GM10248 (cell line): ENCODE results near the gene PPP2R3C.
"Not testable (repeated sequence)": the region's sequence is repeated elsewhere in the genome, so short reads cannot be mapped to it uniquely, and the experiment has no call there.

Experiments
- CTCF ChIA-PET: fragments of 300-600 bp; sonication (Branson Sonifier 250); formaldehyde crosslinking; extraction: SDS; loops from one replicate; lab custom pipeline; 2021; ENCODE audit warnings: antibody characterized with exemption; lab: Yijun Ruan, JAX
- POLR2A ChIA-PET: fragments of 350-650 bp; sonication (Branson Sonifier 250); formaldehyde crosslinking; extraction: SDS; loops from one replicate; lab custom pipeline; 2020; ENCODE audit warnings: antibody characterized with exemption; lab: Yijun Ruan, JAX
- DNase-seq: peaks from one replicate; pipeline ENCODE4 v3.0.0; 2012; ENCODE audit errors: extremely low spot score
- TF ChIP-seq, protein P1 (sequence below): IDR thresholded peaks from 2 replicates; pipeline ENCODE4 v1.5.1; 2012; ENCODE audit warnings: mild to moderate bottlenecking, low read depth; ENCODE audit errors: extremely low read depth, missing control alignments, control extremely low read depth

Gene PPP2R3C

DNA sequence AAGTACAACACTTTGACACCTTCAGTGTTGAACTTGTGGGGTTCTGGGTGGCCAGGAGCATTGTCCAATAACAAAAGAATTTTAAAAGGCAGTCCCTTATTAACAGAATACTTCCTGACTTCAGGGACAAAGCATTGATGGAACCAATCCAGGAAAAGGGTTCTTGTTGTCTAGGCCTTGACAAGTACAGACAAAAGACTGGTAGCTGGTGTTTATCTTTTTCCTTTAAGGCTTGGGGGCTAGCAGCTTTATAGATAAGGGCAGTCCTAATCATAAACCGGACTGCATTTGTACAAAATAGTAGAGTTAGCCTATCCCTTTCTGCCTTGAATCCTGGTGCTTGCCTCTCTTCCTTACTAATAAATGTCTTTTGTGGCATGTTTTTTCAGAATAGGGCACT, 48.3 kb downstream of the PPP2R3C start:
- TF ChIP-seq, protein P1, sequence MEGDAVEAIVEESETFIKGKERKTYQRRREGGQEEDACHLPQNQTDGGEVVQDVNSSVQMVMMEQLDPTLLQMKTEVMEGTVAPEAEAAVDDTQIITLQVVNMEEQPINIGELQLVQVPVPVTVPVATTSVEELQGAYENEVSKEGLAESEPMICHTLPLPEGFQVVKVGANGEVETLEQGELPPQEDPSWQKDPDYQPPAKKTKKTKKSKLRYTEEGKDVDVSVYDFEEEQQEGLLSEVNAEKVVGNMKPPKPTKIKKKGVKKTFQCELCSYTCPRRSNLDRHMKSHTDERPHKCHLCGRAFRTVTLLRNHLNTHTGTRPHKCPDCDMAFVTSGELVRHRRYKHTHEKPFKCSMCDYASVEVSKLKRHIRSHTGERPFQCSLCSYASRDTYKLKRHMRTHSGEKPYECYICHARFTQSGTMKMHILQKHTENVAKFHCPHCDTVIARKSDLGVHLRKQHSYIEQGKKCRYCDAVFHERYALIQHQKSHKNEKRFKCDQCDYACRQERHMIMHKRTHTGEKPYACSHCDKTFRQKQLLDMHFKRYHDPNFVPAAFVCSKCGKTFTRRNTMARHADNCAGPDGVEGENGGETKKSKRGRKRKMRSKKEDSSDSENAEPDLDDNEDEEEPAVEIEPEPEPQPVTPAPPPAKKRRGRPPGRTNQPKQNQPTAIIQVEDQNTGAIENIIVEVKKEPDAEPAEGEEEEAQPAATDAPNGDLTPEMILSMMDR, result no peak
- DNase-seq, result no peak
- ChIA-PET CTCF (interaction anchor here (1.3 kb wide), 1 partner anchor 21 kb away, joined by 3 read pairs; no protein-coding TSS in a partner anchor), POLR2A (no interaction called here)

DNA sequence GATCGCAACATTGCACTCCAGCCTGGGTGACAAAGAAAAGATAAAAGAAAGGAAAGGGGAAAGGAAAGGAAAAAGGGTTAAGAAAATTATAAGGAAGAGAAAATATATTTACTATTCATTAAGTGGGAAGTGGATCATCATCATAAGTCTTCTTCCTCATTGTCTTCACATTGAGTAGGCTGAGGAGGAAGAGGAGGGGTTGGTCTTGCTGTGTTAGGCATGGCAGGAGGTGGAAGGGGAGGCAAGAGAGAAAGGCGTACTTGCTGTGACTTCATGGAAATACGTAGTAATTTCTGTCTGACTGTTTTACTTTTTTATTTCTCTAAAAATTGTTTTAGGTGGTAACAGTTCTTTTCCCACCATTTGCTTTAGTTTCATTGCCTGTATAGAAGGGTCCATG, 49.6 kb downstream of the PPP2R3C start:
- ChIA-PET POLR2A (no interaction called here), CTCF (no interaction called here)
- TF ChIP-seq, protein P1, result no peak
- DNase-seq, result no peak

DNA sequence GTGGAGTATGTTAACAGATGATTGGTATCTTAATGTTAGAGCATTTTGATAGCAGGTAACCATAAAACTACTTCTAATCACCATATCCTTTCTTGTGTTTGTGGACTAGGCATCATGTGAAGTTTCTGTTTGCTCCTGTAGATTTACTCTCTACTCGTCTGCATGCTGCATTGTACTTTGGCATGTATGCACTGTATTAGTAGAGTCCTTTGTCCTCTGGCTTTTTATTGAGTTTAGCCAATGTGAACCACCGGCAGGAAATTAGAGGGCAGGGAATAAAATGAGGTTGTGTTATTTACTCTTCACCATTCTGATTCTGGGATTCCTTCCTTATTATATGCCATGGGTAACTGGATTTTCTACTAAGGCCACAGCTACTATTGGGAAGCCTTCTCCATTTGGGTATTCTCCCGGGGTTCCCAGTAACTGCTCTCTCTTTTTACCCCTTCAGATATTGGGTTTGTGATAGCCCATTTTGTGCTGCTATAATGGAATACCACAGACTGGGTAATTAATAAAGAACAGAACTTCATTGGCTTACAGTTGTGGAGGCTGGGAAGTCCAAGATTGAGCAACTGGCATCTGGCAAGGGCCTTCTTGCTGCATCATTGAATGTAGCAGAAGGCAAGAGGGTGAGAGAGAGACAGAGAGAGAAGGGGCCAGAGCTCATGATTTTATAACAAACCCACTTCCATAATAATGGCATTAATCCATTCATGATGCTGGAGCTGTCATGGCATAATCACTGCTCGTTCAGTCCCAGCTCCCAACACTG, 53.4 kb downstream of the PPP2R3C start:
- CTCF ChIA-PET, result interaction anchor here (1.0 to 1.1 kb wide), 2 partner anchors 10 to 12 kb away, joined by 3 read pairs; no protein-coding TSS in a partner anchor
- POLR2A ChIA-PET, result no interaction called here
- TF ChIP-seq, protein P1, result no peak

DNA sequence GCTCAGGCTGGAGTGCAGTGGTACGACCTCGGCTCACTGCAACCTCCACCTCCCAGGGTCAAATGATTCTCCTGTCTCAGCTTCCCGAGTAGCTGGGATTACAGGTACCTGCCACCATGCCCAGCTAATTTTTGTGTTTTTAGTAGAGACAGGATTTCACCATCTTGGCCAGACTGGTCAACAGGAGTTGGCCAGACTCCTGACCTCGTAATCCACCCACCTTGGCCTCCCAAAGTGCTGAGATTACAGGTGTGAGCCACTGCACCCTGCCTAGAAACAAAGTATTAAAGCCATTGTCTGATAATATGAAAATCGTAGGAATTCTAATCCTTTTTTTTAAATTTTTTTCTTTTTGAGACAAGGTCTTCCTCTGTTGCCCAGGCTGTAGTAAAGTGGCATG, 56.1 kb downstream of the PPP2R3C start:
- POLR2A ChIA-PET, DNase-seq: not testable (repeated sequence)
- CTCF ChIA-PET, result interaction anchor here (1.1 to 1.6 kb wide), 2 partner anchors 9 to 40 kb away, joined by 3 to 4 read pairs; no protein-coding TSS in a partner anchor

More for the DNA sequence above, 53.4 kb downstream of the PPP2R3C start:
- DNase-seq, result no peak

DNA sequence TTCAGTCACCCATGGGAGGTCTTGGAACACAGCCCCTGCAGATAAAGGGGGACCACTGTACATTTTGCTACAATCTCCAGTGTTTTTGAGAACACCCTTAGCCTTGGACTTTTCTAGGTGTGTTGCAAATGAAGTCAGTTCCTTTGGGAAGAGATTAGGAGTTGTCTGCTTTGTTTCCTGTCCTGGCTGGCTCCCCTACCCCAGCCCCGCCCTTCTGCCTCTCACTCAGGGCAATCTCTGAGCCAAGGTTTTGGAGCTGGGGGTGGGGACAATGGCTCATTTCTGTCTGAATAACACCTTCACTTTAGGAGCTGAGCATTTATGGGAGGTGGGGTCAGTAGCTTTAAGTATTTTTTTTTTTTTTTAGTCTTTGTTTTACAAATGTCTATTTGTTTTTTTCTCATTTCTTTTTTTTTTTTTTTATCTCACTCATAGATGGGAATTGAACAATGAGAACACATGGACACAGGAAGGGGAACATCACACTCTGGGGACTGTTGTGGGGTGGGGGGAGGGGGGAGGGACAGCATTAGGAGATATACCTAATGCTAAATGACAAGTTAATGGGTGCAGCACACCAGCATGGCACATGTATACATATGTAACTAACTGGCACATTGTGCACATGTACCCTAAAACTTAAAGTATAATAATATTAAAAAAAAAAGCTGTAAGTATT, 60.5 kb downstream of the PPP2R3C start:
- ChIA-PET CTCF (interaction anchor here (1.0 to 1.3 kb wide), 2 partner anchors 11 to 131 kb away, joined by 3 to 4 read pairs; no protein-coding TSS in a partner anchor), POLR2A (interaction anchor here (0.7 kb wide), 1 partner anchor 403 kb away, joined by 4 read pairs; no protein-coding TSS in a partner anchor)
- not testable (repeated sequence) for DNase-seq

DNA sequence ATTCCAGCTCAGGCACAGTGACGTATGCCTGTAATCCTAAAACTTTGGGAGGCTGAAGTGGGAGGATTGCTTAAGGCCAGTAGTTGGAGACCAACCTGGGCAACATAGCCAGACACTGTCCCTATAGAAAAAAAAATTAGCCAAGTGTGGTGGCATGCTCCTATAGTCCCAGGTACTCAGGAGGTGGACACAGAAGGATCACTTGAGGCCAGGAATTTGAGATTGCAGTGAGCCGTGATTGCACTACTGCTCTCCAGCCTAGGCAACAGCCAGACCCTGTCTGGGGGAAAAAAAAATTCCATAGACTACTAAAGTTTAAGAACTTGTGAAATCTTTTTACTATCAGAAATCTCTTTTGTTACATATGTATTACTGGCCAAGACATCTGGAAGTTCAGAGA, 69.2 kb downstream of the PPP2R3C start:
- ChIA-PET CTCF (interaction anchor here (1.4 kb wide), 1 partner anchor 21 kb away, joined by 3 read pairs; no protein-coding TSS in a partner anchor), POLR2A (no interaction called here)
- no peak for DNase-seq
- TF ChIP-seq, protein P1, result no peak

DNA sequence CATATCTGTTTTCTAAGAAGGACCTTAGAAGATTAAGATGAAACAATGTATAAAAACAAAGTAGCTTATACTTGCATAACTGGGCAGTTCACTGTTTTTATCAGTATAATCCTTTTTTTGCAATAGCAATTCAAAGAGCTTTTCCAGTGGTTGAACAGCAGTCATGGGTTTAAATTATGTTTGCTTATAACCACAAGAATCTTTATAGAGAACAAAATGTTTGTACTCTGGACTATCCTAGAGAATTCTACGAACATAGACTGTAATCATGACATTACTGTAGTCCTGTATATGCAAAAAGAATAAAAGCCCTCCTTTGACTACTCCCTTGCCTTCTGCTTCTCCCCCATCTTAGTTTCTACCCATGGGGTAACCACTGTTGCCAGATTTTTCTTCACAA, 70.0 kb downstream of the PPP2R3C start:
- ChIA-PET POLR2A (no interaction called here), CTCF (interaction anchor here (1.4 kb wide), 1 partner anchor 22 kb away, joined by 3 read pairs; no protein-coding TSS in a partner anchor)
- no peak for DNase-seq
- TF ChIP-seq, protein P1, result no peak
